ENCODE data around the gene HSBP1. TPM values are rescaled to one million over a fixed set of nuclear protein-coding genes. Genes with fewer than 3 reads are reported as not detected.

HSBP1 gene
- total and polyA plus RNA-seq, 2 of the 4 experiments (the other 2 are of a cell fraction), result 8.8 to 65.2 TPM

- H2AFZ ChIP-seq (replicated peaks; ENCODE audit: low read length, poor library complexity), result no peak overlapping the region
- peaks cover 2% of the 10 kb centered on the region for H3K4me1 ChIP-seq (ENCODE audit: control insufficient read depth, insufficient read depth, low read length)
- H3K27me3 ChIP-seq (ENCODE audit: control insufficient read depth, insufficient read depth, low read length), result peaks cover 6% of the 10 kb centered on the region
- in situ Hi-C loops (cut with MboI; ENCODE audit: low sequenced_read_pairs), result no loop called here
- H3K36me3 ChIP-seq (ENCODE audit: control insufficient read depth, insufficient read depth, low read length), result no peaks in the 10 kb centered on the region
- no peaks in the 10 kb centered on the region for H3K9me1 ChIP-seq (ENCODE audit: insufficient read depth, low read length)
- no peak overlapping the region for H2BK120ac ChIP-seq (ENCODE audit: low read depth, low read length)
- H4K20me1 ChIP-seq (ENCODE audit: insufficient read depth, low read length), result no peaks in the 10 kb centered on the region
- dilution Hi-C loops (cut with HindIII; ENCODE audit: low sequenced_read_pairs, unreplicated experiment), result no loop called here
- no peak overlapping the region for H4K8ac ChIP-seq (ENCODE audit: low read depth in 2 of 2, low read length in 2 of 2)
- no peak overlapping the region for H2AK9ac ChIP-seq (replicated peaks; ENCODE audit: low read depth, low read length, poor library complexity)
- no peak overlapping the region for H3K9ac ChIP-seq (ENCODE audit: low read depth, low read length)
- DNase-seq, result no peak
- H2BK5ac ChIP-seq (ENCODE audit: low read depth, low read length, poor library complexity, severe bottlenecking), result no peak overlapping the region
- TF ChIP-seq MAFK (IDR thresholded peaks at IDR 0.05; ENCODE audit: low read depth, low read length) (peak; percentile 54), RCOR1 (IDR thresholded peaks at IDR 0.05; ENCODE audit: insufficient replicate concordance, low read length) (no peak)
- ChIA-PET CTCF (no interaction called here), POLR2A (ENCODE audit: unreplicated experiment) (no interaction called here)
- H3K4me2 ChIP-seq (ENCODE audit: low read depth, low read length), result no peak overlapping the region
- no peak overlapping the region for H2AK5ac ChIP-seq (ENCODE audit: low read depth, low read length)
- H3K18ac ChIP-seq (ENCODE audit: low read depth, low read length), result no peak overlapping the region
- no peak overlapping the region for H3K4ac ChIP-seq (ENCODE audit: low read depth, low read length)
- H4K91ac ChIP-seq (ENCODE audit: insufficient read depth, low read depth, low read length), result no peak overlapping the region
- H3K4me3 ChIP-seq (ENCODE audit: insufficient read depth, low read depth, low read length), result no peak overlapping the region
- no peaks in the 10 kb centered on the region for H3K79me1 ChIP-seq (ENCODE audit: low read depth in 1 of 2, low read length in 2 of 2)
- intact Hi-C loops (cut with micrococcal nuclease), result no loop called here
- no CpG with 5 or more reads among the region's 3 CpGs for WGBS, 2 experiments (ENCODE audit: extremely low coverage in 2 of 2, insufficient read length in 1 of 2)
- no peak overlapping the region for H4K5ac ChIP-seq (ENCODE audit: low read depth, low read length)
- no peak overlapping the region for H3K56ac ChIP-seq (ENCODE audit: extremely low read depth, insufficient read depth, low read length)
- no peak overlapping the region for H3K27ac ChIP-seq (ENCODE audit: insufficient read depth, low read length)
- no peak overlapping the region for H2BK20ac ChIP-seq (ENCODE audit: low read depth, low read length)
- no TSS peak for BruUV-seq (replicated peaks)
- H3K14ac ChIP-seq (replicated peaks; ENCODE audit: low read depth, low read length), result no peak overlapping the region
- ATAC-seq (ENCODE audit: low read depth), result no peak
- H2BK15ac ChIP-seq (ENCODE audit: low read depth, low read length), result no peak overlapping the region
- no peak overlapping the region for H3K23ac ChIP-seq (ENCODE audit: low read depth, low read length)
- H3K9me3 ChIP-seq (ENCODE audit: control insufficient read depth, insufficient read depth, low read length), result no peaks in the 10 kb centered on the region
Observed at GRCh38 chr16:83839561-83839960, 31.8 kb downstream of the HSBP1 start.
